OCI-LY3 (cell line): Measurements from ENCODE around the gene ORC4.

ENCODE experiments used
- CTCF ChIP-seq: fragments of 200-600, 300-600 bp; sonication (generic); IDR thresholded peaks from 2 replicates; pipeline ENCODE4 v1.5.1; 2014; ENCODE audit warnings: antibody characterized with exemption, low read length, low read depth
- EZH2phosphoT487 ChIP-seq: fragments of 200-600 bp; shearing (Covaris generic); IDR thresholded peaks from 2 replicates; pipeline ENCODE4 v1.6.1; 2018; ENCODE audit warnings: antibody characterized with exemption, mixed run types, low read depth

- TF ChIP-seq CTCF (no peak), EZH2phosphoT487 (no peak)
Measured at GRCh38 chr2:147917161-147917560, 103.4 kb downstream of the ORC4 start.
